H1 (cell line): ENCODE measurements around the gene CFDP1. TPM values are rescaled to one million over a fixed set of nuclear protein-coding genes. Genes with fewer than 3 reads are reported as not detected.

Experiments
- HDAC6 ChIP-seq: IDR thresholded peaks from one replicate; pipeline ENCODE4 v1.7.1; 2012; ENCODE audit warnings: low read depth, mild to moderate bottlenecking, inconsistent platforms, low read length, moderate library complexity
- NANOG ChIP-seq: IDR thresholded peaks from 2 replicates; pipeline ENCODE4 v1.6.1; 2011; ENCODE audit warnings: low read length, low read depth, mild to moderate bottlenecking, inconsistent platforms; ENCODE audit not compliant: insufficient read depth, poor library complexity, severe bottlenecking
- NRF1 ChIP-seq: IDR thresholded peaks from 2 replicates; pipeline ENCODE4 v1.6.1; 2011; ENCODE audit warnings: mild to moderate bottlenecking, low read depth, low read length, improper control_type of control experiment
- SRF ChIP-seq: IDR thresholded peaks from 2 replicates; pipeline ENCODE4 v1.6.1; 2011; ENCODE audit warnings: mild to moderate bottlenecking, low read depth, low read length, moderate library complexity
- TEAD4 ChIP-seq: IDR thresholded peaks from 2 replicates; pipeline ENCODE4 v1.6.1; 2012; ENCODE audit warnings: low read depth, low read length, inconsistent platforms, mixed read lengths
- polyA plus RNA-seq, 7 experiments: library from polyadenylated mRNA; depleted of rRNA in 3 of 7; stranded (reverse) in 5 of 7; unstranded in 2 of 7; fragments of >200 nt in 5 of 7; fragments of 200-250 nt in 2 of 7; gene quantifications; 1 replicate in 5 of 7; 2 replicates in 1 of 7; 4 replicates in 1 of 7; pipeline versions ENCODE4 v1.2.1 to v1.2.3, GENCODE V29; 2011 to 2013; ENCODE audit warnings: missing spikeins in 2 of 7, mixed read lengths in 2 of 7
- total RNA-seq: library from RNA; stranded (reverse); fragmentation: NEBNext Ultra II Directional; extraction: Animal tissue kit (Norgen Biotek cat#: 25700); gene quantifications from 2 replicates; pipeline ENCODE4 v1.2.1, GENCODE V29; 2021

CFDP1 gene
- total and polyA plus RNA-seq, 2 of the 8 experiments (the other 6 are each of a cell fraction or from before 2014, with no cell fraction given), result 25.5 to 77.3 TPM

DNA sequence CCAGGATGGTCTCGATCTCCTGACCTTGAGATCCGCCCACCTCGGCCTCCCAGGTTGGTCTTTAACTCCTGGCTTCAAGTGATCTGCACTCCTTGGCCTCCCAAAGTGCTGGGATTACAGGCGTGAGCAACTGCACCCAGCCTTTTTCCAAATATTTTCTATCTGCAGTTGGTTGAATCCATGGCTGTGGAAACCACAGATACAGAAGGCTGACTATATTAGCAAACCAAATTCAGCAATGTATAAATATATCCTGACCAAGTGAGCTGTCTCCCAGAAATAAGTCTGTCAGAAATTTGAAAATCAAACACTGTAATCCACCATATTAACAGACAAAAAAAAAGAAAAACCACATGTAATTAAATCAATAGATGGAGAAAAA is 9.6 kb downstream of the CFDP1 start (continued):
- TF ChIP-seq SRF (no peak), NRF1 (no peak), NANOG (no peak), HDAC6 (no peak), TEAD4 (no peak)
